Heart right ventricle (tissue), 16 donors: ENCODE measurements around the gene OVCH2. TPM values are rescaled to one million over a fixed set of nuclear protein-coding genes. Genes with fewer than 3 reads are reported as not detected.

Experiments
- ATAC-seq, 8 donors: fragments of 200-7000 bp; cut with Tn5 transposase; one replicate each; pipeline ENCODE4 v1.9.1; 2020; ENCODE audit warnings: mild to moderate bottlenecking in 8 of 8, moderate library complexity in 8 of 8, moderate number of reproducible peaks in 1 of 8
- DNase-seq, 2 donors: peaks; one replicate each; pipeline ENCODE4 v3.0.0-alpha.2; 2020
- H3K27ac ChIP-seq, 10 donors: fragments of 200-600 bp; sonication (generic) in 2 of 10; one replicate each; pipeline versions ENCODE4 v1.5.0 to v1.8.0; 2020 to 2022; ENCODE audit warnings: mild to moderate bottlenecking in 3 of 10
- H3K27me3 ChIP-seq, 7 donors: fragments of 200-600 bp; one replicate each; pipeline ENCODE4 v1.8.0; 2021 to 2022; ENCODE audit warnings: mild to moderate bottlenecking in 2 of 7
- H3K36me3 ChIP-seq, 9 donors: fragments of 200-600 bp; sonication (generic) in 1 of 9; one replicate each; pipeline versions ENCODE4 v1.5.0 to v1.8.0; 2020 to 2022; ENCODE audit warnings: mild to moderate bottlenecking in 2 of 9
- H3K4me1 ChIP-seq, 9 donors: fragments of 200-600 bp; sonication (generic) in 1 of 9; one replicate each; pipeline versions ENCODE4 v1.5.0 to v1.8.0; 2020 to 2022; ENCODE audit warnings: mild to moderate bottlenecking in 4 of 9
- H3K4me3 ChIP-seq, 10 donors: fragments of 200-600 bp; sonication (generic) in 2 of 10; one replicate each; pipeline versions ENCODE4 v1.5.0 to v1.8.0; 2020 to 2022; ENCODE audit warnings: mild to moderate bottlenecking in 7 of 10, moderate library complexity in 2 of 10
- H3K9me3 ChIP-seq, 11 donors: fragments of 200-600 bp in 10 of 11; sonication (generic) in 2 of 11; one replicate each; pipeline versions ENCODE4 v1.5.0 to v1.8.0; 2013 to 2022; ENCODE audit warnings: mild to moderate bottlenecking in 2 of 11, control low read depth in 1 of 11, moderate library complexity in 1 of 11
- CTCF ChIP-seq, 9 donors: fragments of 200-600 bp; sonication (generic) in 2 of 9; IDR thresholded peaks; one replicate each; pipeline versions ENCODE4 v1.5.0 to v1.8.0; 2021 to 2022; ENCODE audit warnings: antibody characterized with exemption in 9 of 9, mild to moderate bottlenecking in 5 of 9, moderate library complexity in 1 of 9
- WGBS, 2 donors: extraction: QIAGEN DNeasy Blood & Tissue Kit; methylation state at CpG; one replicate each; pipeline ENCODE4 v1.1.7; 2013; ENCODE audit warnings: inconsistent platforms in 1 of 2; 5-methylcytosine and 5-hydroxymethylcytosine counted together
- intact Hi-C, 10 donors: fragments of 100-400 bp; cut with DNase I; formaldehyde crosslinking; loops; one replicate each; pipeline versions ENCODE4 v1.11.1 to v1.14.2; 2022
- polyA plus RNA-seq, 2 donors: library from polyadenylated mRNA; stranded (reverse); fragments of 200-250 nt; gene quantifications; one replicate each; pipeline ENCODE4 v1.2.3, GENCODE V29; 2013
- total RNA-seq, 10 donors: library from RNA; stranded (reverse); fragmentation: NEBNext Ultra II Directional in 3 of 10; extraction: Animal tissue kit (Norgen Biotek cat#: 25700) in 3 of 10; gene quantifications; one replicate each; pipeline versions ENCODE4 v1.2.1 to v1.2.4, GENCODE V29; 2021 to 2023
- donor health status: Arrhythmogenic right ventricular cardiomyopathy.
- donor health status: ischemic (EF 13 %, LVEDD 7.1; RV severe dilation, severe dysfunction).
- donor health status: healthy with polysubstance abuse.
- donor health status: DM: no; HTN: yes; CAD: no.
- donor health status: DM: no; HTN: no; CAD: no.
- donor health status: ischemic (EF 25% LVEDD 6.9; RV normal size, moderate dysfunction).
- donor health status: ischemic (EF 25% LVEDD 5.7; RV mildly dilated, moderate dysfunction).
- donor health status: healthy.
- donor health status: DM: yes; HTN: yes; CAD: no.
- donor health status: Ischemic cardiomyopathy.
- donor health status: ischemic (EF 35%, LVEDD 5.7; RV mildly dilated, moderate dysfunction).
- donor health status: nonischemic (EF 11% LVEDD 7.7; RV severe dilation, severe dysfunction).
- donor health status: DM: yes; HTN: yes; CAD: no.
- donor health status: PGD.
- donor health status: ischemic (EF 29% LVEDD 5.4; RV normal size, mild dysfunction).
- donor health status: nonischemic (EF 23%, LVEDD 6.1; RV moderate dilation, normal function).

Gene OVCH2
- total and polyA plus RNA-seq, 12 donors: not detected

DNA sequence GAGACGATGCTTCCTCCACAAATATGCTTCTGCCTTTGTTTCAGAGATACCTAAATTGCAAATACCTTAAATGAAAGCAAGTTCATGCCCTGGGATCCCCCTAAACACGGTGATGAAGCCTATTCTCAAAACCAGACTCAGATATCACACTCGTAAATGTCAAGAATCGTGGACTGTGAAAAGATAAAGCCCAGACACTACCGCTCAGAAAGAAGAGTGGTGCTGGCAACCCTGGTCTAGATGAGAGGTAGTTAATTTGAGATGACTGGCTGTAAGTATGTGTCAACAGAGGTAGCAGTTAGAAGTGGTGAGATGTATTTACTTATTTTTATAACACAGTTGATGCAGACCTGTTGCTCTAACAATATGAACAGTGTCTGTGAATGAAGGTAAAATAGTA is 2.5 kb downstream of the OVCH2 start:
- ATAC-seq: peak in 3 of 8 donors; percentile 43 to 75 (median 68)

DNA sequence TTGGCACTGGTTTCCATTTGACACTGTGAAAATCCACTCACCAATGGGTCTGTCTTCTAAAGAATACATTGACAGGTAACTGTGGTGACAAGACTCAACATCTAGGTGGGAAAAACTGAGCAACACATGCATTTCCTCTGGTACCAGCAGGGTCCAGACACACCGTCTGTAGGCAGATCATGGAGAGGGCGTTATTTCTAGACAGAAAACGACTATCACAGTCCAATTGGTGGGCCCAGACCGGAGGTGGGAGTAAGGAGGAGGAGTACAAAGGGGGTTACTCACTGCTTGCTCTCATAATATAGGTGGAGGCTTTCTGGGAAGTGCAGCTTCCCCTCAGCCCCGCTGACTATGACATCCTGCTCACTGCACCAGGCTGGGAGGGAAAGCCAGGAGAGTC is 9.9 kb downstream of the OVCH2 start:
- DNase-seq (no peak), ATAC-seq (no peak)
- intact Hi-C loops: loop anchor here in 2 of 10 donors (10.0 kb wide), 1 partner anchor 602 kb away; no protein-coding TSS in a partner anchor
- H3K9me3 ChIP-seq: no peaks in the 10 kb centered on the region
- no peaks in the 10 kb centered on the region for H3K4me1 ChIP-seq
- H3K36me3 ChIP-seq: no peaks in the 10 kb centered on the region
- peaks cover 0 to 31% (median 8%) of the 10 kb centered on the region in 7 donors for H3K27me3 ChIP-seq
- no peak overlapping the region for H3K4me3 ChIP-seq
- no peak for TF ChIP-seq CTCF (IDR thresholded peaks at IDR 0.05)
- H3K27ac ChIP-seq: no peak overlapping the region
- 65 to 76% methylated on average over 5 of the region's 5 CpGs for whole genome bisulfite sequencing, 2 donors

More for the DNA sequence above, 2.5 kb downstream of the OVCH2 start:
- Histone ChIP-seq H3K27ac (no peak overlapping the region), H3K9me3 (no peaks in the 10 kb centered on the region), H3K36me3 (no peaks in the 10 kb centered on the region), H3K4me1 (no peaks in the 10 kb centered on the region), H3K27me3 (peaks cover 0 to 34% (median 14%) of the 10 kb centered on the region in 7 donors), H3K4me3 (no peak overlapping the region)
- intact Hi-C loops: no loop called here
- DNase-seq: no peak
- TF ChIP-seq CTCF (IDR thresholded peaks at IDR 0.05): no peak
- 30 to 32% methylated on average over 5 of the region's 5 CpGs for WGBS, 2 donors

DNA sequence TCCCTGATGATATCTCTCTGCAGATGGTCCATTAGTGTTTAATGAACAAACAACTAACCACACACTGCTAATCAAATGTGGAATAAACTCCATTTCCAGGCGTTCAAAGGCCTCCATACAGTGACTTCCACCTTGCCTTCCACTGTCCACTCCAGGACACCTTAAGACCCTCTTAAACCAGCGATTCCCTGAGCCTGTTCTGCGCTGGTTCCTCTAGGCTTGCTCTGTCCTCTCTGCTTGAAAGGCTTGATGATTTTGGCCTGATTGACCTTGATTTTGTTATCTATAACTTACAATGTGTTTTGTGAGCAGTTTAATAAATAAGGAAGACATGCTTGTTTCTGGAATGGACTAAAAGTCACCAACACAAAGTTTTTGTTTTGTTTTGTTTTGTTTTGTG is 12.0 kb downstream of the OVCH2 start:
- Histone ChIP-seq H3K27me3 (peaks cover 0 to 36% (median 8%) of the 10 kb centered on the region in 7 donors), H3K4me3 (peak overlapping the region in 1 of 10 donors; percentile 23), H3K4me1 (no peaks in the 10 kb centered on the region), H3K9me3 (no peaks in the 10 kb centered on the region), H3K27ac (no peak overlapping the region), H3K36me3 (no peaks in the 10 kb centered on the region)
- no peak for TF ChIP-seq CTCF (IDR thresholded peaks at IDR 0.05)
- 87 to 91% methylated on average over 3 of the region's 3 CpGs for WGBS, 2 donors
- no peak for ATAC-seq
- intact Hi-C loops: loop anchor here in 4 of 10 donors (5.0 to 10.0 kb wide), 2 partner anchors 597 to 599 kb away; no protein-coding TSS in a partner anchor
- DNase-seq: no peak

DNA sequence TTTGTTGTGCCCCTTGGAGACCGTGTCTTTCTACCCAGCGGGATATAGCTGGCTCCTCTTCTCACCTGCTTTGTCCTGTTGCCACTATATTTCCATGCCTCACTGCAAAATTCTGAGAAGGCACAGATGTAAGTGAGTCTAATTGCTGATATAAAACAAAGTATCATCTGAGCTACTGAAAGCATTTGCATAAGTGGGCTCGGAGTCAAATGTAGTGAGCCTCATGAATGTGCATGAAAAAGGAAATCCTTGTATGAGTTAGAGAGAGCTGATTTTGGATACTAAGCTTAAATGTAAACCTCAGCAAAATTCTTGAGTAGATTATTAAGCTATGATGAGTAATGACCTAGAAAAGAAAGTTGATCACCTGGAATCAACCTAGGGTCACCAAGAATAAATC is 13.9 kb downstream of the OVCH2 start:
- no peak for DNase-seq
- Histone ChIP-seq H3K4me3 (no peak overlapping the region), H3K4me1 (no peaks in the 10 kb centered on the region), H3K9me3 (no peaks in the 10 kb centered on the region), H3K27me3 (peaks cover 0 to 36% (median 8%) of the 10 kb centered on the region in 7 donors), H3K36me3 (no peaks in the 10 kb centered on the region), H3K27ac (no peak overlapping the region)
- WGBS, 2 donors: 85 to 91% methylated on average over 3 of the region's 3 CpGs
- no peak for ATAC-seq
- TF ChIP-seq CTCF (IDR thresholded peaks at IDR 0.05): no peak
- intact Hi-C loops: loop anchor here in 4 of 10 donors (5.0 to 10.0 kb wide), 2 partner anchors 595 to 598 kb away; no protein-coding TSS in a partner anchor
